HEK293 (cell line): ENCODE results near the gene DMD.

Source experiments
- ZNF138 ChIP-seq: fragments of 450-650 bp; formaldehyde crosslinking; IDR thresholded peaks from 2 replicates; pipeline ENCODE4 v1.5.1; 2016; ENCODE audit warnings: missing biosample characterization, missing genetic modification characterization, borderline replicate concordance
- ZNF169 ChIP-seq: fragments of 450-650 bp; formaldehyde crosslinking; IDR thresholded peaks from 2 replicates; pipeline ENCODE4 v1.5.1; 2016; ENCODE audit warnings: missing biosample characterization, missing genetic modification characterization
- ZNF558 ChIP-seq: fragments of 450-650 bp; formaldehyde crosslinking; IDR thresholded peaks from 2 replicates; pipeline ENCODE4 v1.5.1; 2016; ENCODE audit warnings: missing biosample characterization, missing genetic modification characterization

DNA sequence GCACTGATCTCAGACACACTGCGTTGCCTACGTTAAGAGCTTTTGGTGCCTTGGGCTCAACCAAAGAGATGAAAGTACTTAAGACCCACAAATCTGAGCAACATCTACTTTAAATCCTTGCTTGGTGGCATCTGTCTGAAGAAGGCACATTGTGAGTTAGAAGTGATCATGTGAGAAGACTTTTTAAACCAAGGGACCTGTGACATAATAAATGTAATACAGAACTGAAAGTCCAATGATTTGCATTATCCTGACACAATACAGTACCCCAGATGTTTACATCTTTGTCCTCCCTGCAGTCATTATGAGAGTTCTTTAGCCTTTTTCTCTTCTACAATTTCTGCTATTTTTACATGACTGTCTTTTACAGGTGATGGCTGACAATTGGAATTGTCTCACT, 2042.8 kb downstream of the DMD start:
- TF ChIP-seq ZNF138 (tag by site-specific recombination) (no peak), ZNF558 (no peak), ZNF169 (tag by site-specific recombination) (no peak)
